ENCODE data around the gene FREM2.

FREM2 gene

DNA sequence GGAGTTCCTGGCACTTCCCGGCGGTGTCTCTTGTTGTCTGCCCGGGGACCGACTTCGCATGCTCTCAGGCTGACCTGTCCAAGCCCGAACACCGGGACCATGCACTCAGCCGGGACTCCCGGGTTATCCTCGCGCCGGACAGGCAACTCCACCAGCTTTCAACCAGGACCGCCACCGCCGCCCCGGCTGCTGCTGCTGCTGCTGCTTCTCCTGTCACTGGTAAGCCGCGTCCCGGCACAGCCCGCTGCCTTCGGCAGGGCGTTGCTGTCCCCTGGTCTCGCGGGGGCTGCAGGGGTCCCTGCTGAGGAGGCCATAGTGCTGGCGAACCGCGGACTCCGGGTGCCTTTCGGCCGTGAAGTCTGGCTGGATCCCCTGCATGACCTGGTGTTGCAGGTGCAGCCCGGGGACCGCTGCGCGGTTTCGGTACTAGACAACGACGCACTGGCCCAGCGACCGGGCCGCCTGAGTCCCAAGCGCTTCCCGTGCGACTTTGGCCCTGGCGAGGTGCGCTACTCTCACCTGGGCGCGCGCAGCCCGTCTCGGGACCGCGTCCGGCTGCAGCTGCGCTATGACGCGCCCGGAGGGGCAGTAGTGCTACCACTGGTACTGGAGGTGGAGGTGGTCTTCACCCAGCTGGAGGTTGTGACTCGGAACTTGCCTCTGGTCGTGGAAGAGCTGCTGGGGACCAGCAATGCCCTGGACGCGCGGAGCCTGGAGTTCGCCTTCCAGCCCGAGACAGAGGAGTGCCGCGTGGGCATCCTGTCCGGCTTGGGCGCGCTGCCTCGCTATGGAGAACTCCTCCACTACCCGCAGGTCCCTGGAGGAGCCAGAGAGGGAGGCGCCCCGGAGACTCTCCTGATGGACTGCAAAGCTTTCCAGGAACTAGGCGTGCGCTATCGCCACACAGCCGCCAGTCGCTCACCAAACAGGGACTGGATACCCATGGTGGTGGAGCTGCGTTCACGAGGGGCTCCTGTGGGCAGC, 661 bp downstream of the FREM2 start:
- no peak for DNase-seq

DNA sequence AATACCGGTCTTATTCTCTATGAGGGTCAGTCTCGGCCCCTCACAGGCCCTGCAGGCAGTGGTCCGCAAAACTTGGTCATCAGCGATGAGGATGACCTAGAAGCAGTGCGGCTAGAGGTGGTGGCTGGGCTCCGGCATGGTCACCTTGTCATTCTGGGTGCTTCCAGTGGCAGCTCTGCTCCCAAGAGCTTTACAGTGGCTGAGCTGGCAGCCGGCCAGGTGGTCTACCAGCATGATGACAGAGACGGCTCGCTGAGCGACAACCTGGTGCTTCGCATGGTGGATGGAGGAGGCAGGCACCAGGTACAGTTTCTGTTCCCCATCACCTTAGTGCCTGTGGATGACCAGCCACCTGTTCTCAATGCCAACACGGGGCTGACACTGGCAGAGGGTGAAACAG, 1.8 kb downstream of the FREM2 start:
- no peak for DNase-seq

DNA sequence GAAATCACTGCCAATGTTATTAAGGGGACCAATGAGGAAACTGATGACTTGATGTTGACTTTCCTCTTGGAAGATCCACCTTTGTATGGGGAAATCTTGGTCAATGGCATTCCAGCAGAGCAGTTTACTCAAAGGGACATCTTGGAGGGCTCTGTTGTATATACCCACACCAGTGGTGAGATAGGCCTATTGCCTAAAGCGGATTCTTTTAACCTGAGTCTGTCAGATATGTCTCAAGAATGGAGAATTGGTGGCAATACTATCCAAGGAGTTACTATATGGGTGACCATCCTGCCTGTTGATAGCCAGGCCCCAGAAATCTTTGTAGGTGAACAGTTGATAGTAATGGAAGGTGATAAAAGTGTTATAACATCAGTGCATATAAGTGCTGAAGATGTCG, 3.4 kb downstream of the FREM2 start:
- no peak for DNase-seq

DNA sequence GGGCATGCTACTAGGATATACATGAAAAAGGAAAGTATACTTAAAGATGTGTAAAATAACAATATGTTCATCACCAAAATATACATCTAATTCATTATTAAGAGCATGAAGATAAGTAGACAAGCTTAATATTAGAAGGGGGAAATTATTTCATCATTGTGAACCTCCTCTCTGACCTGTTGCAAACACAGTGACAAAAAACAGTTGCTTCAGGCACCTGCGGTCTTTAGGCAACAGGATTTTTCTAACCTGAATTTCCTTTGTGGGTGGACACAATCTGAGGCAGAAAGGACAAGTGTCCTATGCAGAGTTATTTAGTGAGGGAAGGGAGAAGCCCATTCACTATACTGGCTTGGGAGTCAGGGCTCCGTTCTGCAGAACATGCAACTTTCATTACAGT, 6.3 kb downstream of the FREM2 start:
- DNase-seq, result no peak

DNA sequence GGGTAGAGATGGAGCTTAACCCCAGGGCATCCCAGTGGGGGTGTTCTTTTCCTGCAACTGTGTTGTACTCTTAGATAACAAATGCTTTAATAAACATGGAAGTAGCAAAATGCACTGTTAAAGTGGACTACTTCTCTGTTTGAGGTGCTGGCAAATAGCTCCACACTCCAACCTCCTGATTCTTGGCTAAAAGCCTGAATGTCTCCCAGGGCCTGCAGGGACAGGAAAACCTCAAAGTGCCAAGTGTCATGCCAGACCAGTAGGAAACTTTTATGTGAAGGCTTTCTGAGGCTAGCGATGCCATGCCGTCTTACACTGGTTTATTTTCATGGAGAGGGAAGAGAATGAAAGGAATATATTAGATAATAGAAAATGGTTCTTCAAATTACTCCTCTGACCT, 6.8 kb downstream of the FREM2 start:
- DNase-seq, result peak in 1 of 2 experiments; percentile 21

DNA sequence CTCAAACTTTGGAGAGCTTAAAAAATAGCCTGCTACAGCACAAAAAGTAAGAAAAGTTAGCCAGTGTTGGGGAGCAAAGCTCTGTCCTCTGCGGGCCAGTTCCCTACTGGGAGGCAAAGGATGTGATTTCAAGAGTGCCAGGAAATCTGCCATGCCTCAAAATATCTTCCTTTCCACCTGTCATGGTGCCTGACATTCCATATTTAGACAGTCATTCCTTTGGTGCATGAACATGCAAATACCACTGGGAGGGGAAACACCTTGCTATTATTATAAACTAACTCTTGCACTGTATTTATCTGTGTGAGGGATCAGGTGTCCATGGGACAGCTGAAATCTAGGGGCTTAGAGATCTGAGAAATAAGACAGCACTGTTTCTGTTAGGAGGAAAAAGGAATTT, 10.3 kb downstream of the FREM2 start:
- DNase-seq, result no peak

DNA sequence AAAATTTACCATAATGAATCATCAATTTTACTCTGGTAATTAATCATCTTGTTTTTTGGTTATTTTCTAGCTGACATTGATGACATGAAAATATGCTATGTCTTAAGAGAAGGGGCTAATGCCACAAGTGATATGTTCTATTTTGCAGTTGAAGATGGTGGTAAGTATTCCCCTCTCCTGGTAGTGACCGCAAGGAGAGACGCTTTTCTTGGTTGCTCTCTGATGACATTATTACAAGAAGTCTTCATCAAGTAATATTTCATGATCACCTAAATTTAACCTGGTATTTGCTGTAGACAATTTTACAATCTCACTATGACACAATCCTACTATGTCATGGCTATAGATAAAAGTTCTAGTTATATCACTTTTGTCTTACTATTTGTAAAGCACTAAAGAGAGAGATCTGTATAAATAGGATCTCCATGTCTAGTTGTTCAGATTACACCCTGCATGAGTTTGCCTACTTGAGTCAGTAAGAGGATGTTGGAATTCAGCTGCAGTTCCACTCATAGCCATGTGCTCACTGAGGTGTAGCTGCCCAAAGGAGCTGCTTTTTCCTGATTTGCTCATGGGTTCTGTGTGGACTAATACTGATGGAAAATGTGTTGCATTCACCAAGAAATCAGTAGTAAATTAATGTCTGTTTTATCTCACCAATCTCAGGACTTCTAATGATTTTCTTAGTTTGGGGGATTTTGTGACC, 10.9 kb downstream of the FREM2 start:
- peak in 1 of 2 experiments; percentile 27 for DNase-seq

- peak in 1 of 2 experiments; percentile 10 for DNase-seq
Observed at GRCh38 chr13:38700051-38700450, 13.2 kb downstream of the FREM2 start.

DNA sequence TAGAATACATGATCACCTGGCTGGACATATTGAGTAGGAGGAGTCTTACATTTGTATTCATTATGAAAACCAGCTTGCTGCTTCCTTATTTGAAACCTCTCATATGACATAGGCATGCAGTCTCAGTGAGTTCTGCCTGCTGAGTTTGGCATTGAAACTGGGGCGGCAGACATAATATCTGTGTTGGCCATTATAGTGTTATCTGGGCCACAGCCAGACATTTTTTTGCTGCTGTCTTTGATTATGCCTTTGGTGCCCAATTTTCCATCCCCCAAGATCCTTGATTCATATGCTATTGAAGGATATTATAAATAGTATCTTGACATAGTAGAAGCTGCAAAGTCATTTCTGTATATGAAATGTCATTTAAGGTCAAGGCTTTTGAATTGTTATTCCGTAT, 15.8 kb downstream of the FREM2 start:
- peak in 1 of 2 experiments; percentile 40 for DNase-seq

DNA sequence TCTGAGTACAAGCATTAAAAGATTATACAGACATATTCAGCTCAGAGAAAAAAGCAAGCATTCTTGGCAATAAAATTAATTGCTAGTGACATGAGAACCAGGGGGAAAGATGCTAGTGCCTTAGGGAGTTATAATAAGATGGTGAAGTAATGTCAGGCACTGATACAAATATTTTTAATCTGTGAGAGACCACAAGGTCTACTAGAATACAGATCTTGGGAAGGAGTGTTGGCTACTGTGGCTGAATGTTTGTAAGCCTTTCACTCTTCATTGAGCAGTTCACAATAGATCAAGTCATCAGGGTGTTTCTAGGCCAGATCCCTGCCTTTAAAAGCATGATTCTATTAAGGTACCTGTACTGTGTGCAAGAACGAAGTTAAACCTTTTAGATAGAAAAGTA, 16.4 kb downstream of the FREM2 start:
- no peak for DNase-seq

- DNase-seq, result no peak
Observed at GRCh38 chr13:38705365-38705764, 18.5 kb downstream of the FREM2 start.

DNA sequence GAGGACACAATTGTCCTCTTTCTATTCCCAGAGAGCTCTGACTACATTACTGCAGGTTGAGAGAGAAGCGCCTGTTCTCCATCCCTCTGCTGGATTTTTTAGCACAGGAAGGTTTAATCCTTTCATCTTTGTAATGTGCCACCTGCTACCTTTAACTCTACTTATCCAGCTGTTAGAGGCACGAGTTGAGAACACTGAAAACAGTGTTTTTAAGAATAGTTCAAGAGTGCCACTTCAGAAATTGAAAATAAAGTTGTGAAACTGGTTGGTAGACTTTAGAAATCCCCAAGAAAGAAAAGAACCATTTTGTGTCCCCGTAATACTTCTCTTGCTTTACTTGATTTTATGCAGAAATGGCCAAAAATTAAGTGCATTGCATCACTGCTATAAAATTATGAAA, 20.6 kb downstream of the FREM2 start:
- DNase-seq, result no peak

GRCh38 chr13:38713046-38713445, 26.2 kb downstream of the FREM2 start:
- no peak for DNase-seq

GRCh38 chr13:38718374-38718773, 31.5 kb downstream of the FREM2 start:
- no peak for DNase-seq

DNA sequence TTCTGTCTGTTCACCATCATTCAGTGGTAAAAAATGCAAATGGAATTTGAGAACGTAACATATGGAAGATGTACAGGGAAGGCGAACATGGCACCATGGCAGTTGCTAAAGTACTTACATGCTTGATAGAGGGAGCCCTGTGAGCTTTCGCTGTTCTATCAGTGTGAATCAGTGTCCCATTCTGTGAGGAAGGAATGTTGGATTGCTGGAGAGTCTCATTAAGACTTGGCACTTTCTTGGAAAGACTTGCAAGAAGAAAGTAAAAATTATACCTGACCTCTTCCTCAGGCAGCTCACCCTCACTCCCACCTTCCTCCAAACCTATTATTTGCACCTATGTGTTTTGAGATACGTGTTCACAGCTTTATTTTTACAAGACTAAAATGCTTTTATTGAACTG, 43.5 kb downstream of the FREM2 start:
- no peak for DNase-seq

- no peak for DNase-seq
Observed at GRCh38 chr13:38733146-38733545, 46.3 kb downstream of the FREM2 start.

DNA sequence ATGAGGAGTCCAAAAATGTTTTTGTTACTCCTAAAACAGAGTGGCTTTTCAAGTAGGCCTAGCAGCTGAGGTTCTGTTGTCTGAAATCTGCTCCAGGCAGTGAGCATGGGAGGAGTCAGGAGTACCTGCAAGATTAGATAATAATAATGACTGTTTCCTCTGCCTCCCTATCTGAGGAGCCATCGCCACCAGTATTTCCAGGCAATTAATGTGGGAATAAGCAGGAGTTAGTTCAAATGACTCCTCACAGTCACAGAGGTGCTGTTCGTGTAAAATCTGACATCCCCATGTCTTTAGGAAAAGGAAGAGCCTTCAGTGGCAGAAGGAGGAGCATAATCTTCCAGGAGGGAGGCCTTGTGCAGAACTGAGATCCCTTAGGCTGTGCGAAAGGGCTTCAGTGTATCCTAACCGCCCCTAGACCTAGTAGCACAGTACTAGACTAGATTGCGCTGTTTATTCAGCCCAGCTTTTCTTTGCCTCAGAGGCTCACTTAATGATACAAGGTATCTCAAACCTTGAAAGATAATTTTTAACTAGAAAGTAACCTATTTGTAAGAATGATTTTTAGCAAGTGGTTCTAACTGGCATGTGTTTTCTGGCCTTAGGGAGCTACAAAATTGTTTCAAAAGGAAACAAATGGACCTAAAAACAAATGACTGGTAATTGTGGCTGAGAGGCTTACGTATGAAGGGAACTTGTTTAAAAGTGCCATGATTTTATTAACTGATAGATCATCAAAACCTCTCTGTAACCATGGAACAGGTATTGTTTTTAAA, 49.0 kb downstream of the FREM2 start:
- DNase-seq, result no peak

GRCh38 chr13:38743466-38743865, 56.6 kb downstream of the FREM2 start:
- no peak for DNase-seq

DNA sequence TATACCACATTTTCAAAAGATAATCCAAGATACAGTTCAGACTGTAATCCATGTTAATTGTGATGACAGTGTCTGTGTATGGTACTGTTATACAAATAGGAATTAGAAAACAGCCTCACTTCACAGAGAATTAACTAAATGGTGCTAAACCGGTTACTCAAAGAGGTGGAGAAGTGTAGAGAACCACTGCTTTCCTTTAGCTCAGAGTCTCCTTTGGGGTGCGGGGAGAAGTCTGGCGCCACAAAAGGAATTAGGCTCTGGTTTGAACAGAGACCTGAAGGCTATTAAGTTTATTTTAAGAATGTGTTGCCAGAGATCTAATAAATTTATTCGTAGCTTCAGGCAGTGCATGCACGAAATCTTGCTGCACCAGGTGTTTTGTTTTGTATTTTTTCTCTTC, 65.8 kb downstream of the FREM2 start:
- no peak for DNase-seq

DNA sequence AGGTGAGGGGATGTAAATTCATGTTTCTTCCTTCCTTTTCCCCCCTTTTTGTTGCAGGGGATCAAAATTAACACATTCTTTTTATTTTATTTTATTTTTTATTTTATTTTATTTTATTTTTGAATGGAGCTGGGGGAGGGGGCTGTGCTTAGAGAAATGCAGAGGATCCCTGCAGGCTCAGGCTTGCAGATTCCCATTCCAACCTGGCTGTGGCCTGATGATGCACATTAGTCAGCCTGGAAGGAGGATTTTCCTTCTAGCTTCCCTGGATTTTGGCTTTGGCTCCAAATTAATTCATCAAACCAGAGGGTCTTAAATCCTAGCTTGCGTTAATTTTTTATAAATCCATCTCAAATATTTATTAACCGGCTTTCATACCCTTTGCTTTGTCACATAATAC, 67.0 kb downstream of the FREM2 start:
- no peak for DNase-seq

GRCh38 chr13:38755793-38756192, 68.9 kb downstream of the FREM2 start:
- peak in 1 of 2 experiments; percentile 30 for DNase-seq

GRCh38 chr13:38758277-38758676, 71.4 kb downstream of the FREM2 start:
- DNase-seq, result no peak

GRCh38 chr13:38759390-38759789, 72.5 kb downstream of the FREM2 start:
- DNase-seq, result no peak

Measured in NCI-H446 (cell line).